Endodermal cell (in vitro differentiated cells): Measurements from ENCODE around the gene IGFBP4. TPM values are rescaled to one million over a fixed set of nuclear protein-coding genes. Genes with fewer than 3 reads are reported as not detected.

ENCODE experiments used
- DNase-seq: peaks from one replicate; pipeline ENCODE4 v3.0.0-alpha.2; 2017
- H3K27ac ChIP-seq: 2 replicates; pipeline ENCODE4 v1.5.1; 2013; ENCODE audit warnings: mild to moderate bottlenecking, low read depth, low read length, moderate library complexity
- H3K27me3 ChIP-seq: 2 replicates; pipeline ENCODE4 v1.6.1; 2013; ENCODE audit warnings: mild to moderate bottlenecking, low read length, moderate library complexity; ENCODE audit not compliant: insufficient read depth, control insufficient read depth, poor library complexity, severe bottlenecking
- H3K36me3 ChIP-seq: 2 replicates; pipeline ENCODE4 v1.7.0; 2013; ENCODE audit warnings: mild to moderate bottlenecking, low read length, moderate library complexity; ENCODE audit not compliant: control insufficient read depth, insufficient read depth
- H3K4me1 ChIP-seq: one replicate; pipeline ENCODE4 v1.7.0; 2013; ENCODE audit warnings: low read length; ENCODE audit not compliant: control insufficient read depth, insufficient read depth
- H3K4me3 ChIP-seq: 2 replicates; pipeline ENCODE4 v1.5.1; 2013; ENCODE audit warnings: mild to moderate bottlenecking, low read length, moderate library complexity
- H3K9ac ChIP-seq: 2 replicates; pipeline ENCODE4 v1.6.1; 2013; ENCODE audit warnings: mild to moderate bottlenecking, low read length, moderate library complexity; ENCODE audit not compliant: poor library complexity, severe bottlenecking; ENCODE audit errors: extremely low read depth
- H3K9me3 ChIP-seq: 2 replicates; pipeline ENCODE4 v1.6.1; 2013; ENCODE audit warnings: mild to moderate bottlenecking, low read length, moderate library complexity; ENCODE audit not compliant: control insufficient read depth
- H3K27ac Mint-ChIP-seq: 2 replicates; pipeline ENCODE4 v1.8.0; 2020; ENCODE audit warnings: mixed read lengths
- H3K27me3 Mint-ChIP-seq: 2 replicates; pipeline ENCODE4 v1.8.0; 2021; ENCODE audit warnings: mild to moderate bottlenecking, mixed read lengths; ENCODE audit not compliant: insufficient read depth
- H3K36me3 Mint-ChIP-seq: 2 replicates; pipeline ENCODE4 v1.8.0; 2020; ENCODE audit warnings: low read depth, mixed read lengths
- H3K4me1 Mint-ChIP-seq: 2 replicates; pipeline ENCODE4 v1.8.0; 2020; ENCODE audit warnings: mixed read lengths
- H3K4me3 Mint-ChIP-seq: 2 replicates; pipeline ENCODE4 v1.8.0; 2020; ENCODE audit warnings: mild to moderate bottlenecking, moderate library complexity, mixed read lengths
- H3K9me3 Mint-ChIP-seq: 2 replicates; pipeline ENCODE4 v1.8.0; 2020; ENCODE audit warnings: mild to moderate bottlenecking, mixed read lengths
- WGBS, 2 experiments: methylation state at CpG; one replicate each; pipeline versions ENCODE4 v1.1.5 to v1.1.7; 2013; ENCODE audit warnings: missing lambda C conversion rate in 2 of 2, mixed read lengths in 1 of 2; ENCODE audit not compliant: insufficient coverage in 1 of 2, insufficient read length in 1 of 2; 5-methylcytosine and 5-hydroxymethylcytosine counted together
- total RNA-seq, 2 donors: library from RNA; stranded (reverse); fragmentation: NEBNext Ultra II Directional in 1 of 2; extraction: Animal tissue kit (Norgen Biotek cat#: 25700) in 1 of 2; gene quantifications; 2 replicates in 1 of 2; 3 replicates in 1 of 2; pipeline ENCODE4 v1.2.1, GENCODE V29; 2021
- TF ChIP-seq, protein P1 (sequence below): fragments of 200-600 bp; sonication (generic); conservative IDR thresholded peaks from 2 replicates; pipeline ENCODE4 v1.5.0; 2021; ENCODE audit warnings: antibody characterized with exemption, mild to moderate bottlenecking

IGFBP4 gene
- total RNA-seq, 2 donors from 2014 or later = 58.3 to 69.0 TPM

DNA sequence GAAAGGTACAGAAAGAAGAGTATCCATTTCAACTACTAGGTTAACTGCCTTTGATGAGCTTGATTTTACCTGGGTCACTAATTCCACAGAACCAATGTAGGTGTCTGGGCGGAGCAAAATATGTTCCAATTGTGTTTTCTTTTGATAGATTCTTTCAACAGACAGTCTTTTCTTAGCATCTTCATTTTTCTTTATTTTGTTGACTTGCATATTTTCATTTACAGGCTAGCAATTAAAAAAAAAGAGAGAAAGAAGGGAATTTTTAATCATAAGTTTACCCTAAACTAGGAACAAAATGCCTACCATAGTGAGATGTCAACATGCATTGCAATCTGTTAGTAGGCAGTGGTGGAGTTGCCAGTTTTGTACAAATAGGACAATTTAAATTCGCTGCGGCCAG, 26.6 kb upstream of the IGFBP4 start:
- WGBS, 2 experiments = 0 to 40% methylated on average over 2 to 3 of the region's 3 CpGs
- Histone ChIP-seq H3K27ac (no peak overlapping the region), H3K4me3 (peak overlapping the region; percentile 88), H3K4me1 (peaks cover 5% of the 10 kb centered on the region), H3K9ac (peak overlapping the region; percentile 73), H3K27me3 (no peaks in the 10 kb centered on the region), H3K9me3 (no peaks in the 10 kb centered on the region), H3K36me3 (peaks cover 38% of the 10 kb centered on the region)
- H3K9me3 Mint-ChIP-seq = no peaks in the 10 kb centered on the region
- peaks cover 14% of the 10 kb centered on the region for H3K4me1 Mint-ChIP-seq
- no peak for DNase-seq
- peaks cover 23% of the 10 kb centered on the region for H3K36me3 Mint-ChIP-seq
- peak overlapping the region; percentile 95 for H3K4me3 Mint-ChIP-seq
- H3K27ac Mint-ChIP-seq = peak overlapping the region; percentile 97
- no peaks in the 10 kb centered on the region for H3K27me3 Mint-ChIP-seq
- TF ChIP-seq, protein P1, sequence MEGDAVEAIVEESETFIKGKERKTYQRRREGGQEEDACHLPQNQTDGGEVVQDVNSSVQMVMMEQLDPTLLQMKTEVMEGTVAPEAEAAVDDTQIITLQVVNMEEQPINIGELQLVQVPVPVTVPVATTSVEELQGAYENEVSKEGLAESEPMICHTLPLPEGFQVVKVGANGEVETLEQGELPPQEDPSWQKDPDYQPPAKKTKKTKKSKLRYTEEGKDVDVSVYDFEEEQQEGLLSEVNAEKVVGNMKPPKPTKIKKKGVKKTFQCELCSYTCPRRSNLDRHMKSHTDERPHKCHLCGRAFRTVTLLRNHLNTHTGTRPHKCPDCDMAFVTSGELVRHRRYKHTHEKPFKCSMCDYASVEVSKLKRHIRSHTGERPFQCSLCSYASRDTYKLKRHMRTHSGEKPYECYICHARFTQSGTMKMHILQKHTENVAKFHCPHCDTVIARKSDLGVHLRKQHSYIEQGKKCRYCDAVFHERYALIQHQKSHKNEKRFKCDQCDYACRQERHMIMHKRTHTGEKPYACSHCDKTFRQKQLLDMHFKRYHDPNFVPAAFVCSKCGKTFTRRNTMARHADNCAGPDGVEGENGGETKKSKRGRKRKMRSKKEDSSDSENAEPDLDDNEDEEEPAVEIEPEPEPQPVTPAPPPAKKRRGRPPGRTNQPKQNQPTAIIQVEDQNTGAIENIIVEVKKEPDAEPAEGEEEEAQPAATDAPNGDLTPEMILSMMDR = no peak

DNA sequence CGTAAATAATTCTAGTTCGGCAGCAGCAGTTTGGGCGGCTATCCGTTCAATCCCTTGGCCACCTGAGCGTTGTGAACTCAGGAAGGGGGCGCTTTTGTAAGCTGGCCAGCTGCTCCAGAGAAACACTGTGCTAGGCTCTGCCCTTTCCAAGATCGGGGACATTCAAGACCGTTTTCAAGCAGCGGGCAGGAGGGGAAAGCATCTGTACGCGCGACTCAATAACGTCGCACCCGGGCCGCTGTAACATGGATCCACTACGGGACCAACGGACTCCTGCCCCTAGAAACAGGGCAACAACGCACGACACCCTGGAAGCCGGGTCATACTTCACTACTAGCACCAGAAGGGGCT, 26.0 kb upstream of the IGFBP4 start:
- TF ChIP-seq, protein P1 = peak; percentile 51
- Histone ChIP-seq H3K27me3 (no peaks in the 10 kb centered on the region), H3K9me3 (no peaks in the 10 kb centered on the region), H3K27ac (peak overlapping the region; percentile 36), H3K4me1 (peaks cover 5% of the 10 kb centered on the region), H3K4me3 (peak overlapping the region; percentile 88), H3K9ac (peak overlapping the region; percentile 73), H3K36me3 (peaks cover 32% of the 10 kb centered on the region)
- Mint-ChIP-seq H3K36me3 (peaks cover 17% of the 10 kb centered on the region), H3K27ac (peak overlapping the region; percentile 97), H3K27me3 (no peaks in the 10 kb centered on the region), H3K4me3 (peak overlapping the region; percentile 95), H3K9me3 (no peaks in the 10 kb centered on the region), H3K4me1 (peaks cover 14% of the 10 kb centered on the region)
- WGBS, 2 experiments = 0% methylated on average over 17 to 21 of the region's 21 CpGs
- DNase-seq = peak; percentile 83

DNA sequence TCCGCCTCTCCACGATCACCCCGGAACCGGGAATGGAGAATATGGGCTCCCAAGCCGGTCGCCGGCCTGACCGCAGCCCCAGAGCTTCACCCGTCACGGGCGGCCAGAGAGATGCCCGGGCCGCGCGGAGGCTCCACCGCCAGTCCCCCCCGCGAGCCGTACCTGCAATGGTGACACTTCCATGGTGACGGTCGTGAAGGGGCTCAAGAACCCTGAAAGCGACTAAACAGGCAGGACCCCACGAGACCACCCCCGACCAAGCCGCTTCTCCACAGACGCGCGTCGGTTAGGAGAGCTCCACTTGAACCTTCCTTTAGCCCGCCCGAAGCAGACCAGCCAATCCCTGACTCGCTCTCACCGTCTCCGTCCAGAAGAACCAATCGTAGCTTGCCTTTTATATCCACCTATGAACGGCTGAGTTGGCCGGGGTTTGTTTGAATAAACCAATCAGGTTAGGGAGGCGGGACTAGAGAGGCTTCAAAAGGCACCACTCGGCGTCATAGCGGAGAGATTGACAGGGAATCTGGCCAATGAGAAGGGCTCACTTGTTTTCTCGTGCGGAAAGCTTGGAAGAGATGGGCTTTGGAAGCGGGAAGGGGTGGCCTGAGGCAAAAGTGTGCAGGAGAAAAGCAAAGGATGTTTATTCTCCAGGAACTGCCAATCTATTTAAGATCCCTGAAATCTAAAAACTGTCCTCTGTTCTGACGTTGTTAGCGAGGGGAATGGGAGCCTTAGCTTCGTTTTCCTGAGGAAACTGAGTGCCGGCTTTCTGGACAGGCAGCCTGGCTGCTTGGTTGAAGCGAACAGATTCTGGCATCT, 25.4 kb upstream of the IGFBP4 start, which contains the start of gene TOP2A:
TSS of gene TOP2A (minus strand) at position 288 of the 819 bp plus-strand sequence. CDS start at position 183, 105 bp downstream.
- DNase-seq = peak; percentile 100
- Histone ChIP-seq H3K9me3 (no peaks in the 10 kb centered on the region), H3K4me1 (peaks cover 5% of the 10 kb centered on the region), H3K4me3 (peak within 1 kb of the TSS; percentile 88), H3K9ac (peak within 1 kb of the TSS; percentile 73), H3K36me3 (peaks cover 26% of the 10 kb centered on the region), H3K27ac (peak within 1 kb of the TSS; percentile 57), H3K27me3 (no peaks in the 10 kb centered on the region)
- Mint-ChIP-seq H3K36me3 (peaks cover 13% of the 10 kb centered on the region), H3K4me1 (peaks cover 16% of the 10 kb centered on the region), H3K9me3 (no peaks in the 10 kb centered on the region), H3K27ac (peak within 1 kb of the TSS; percentile 97), H3K4me3 (peak within 1 kb of the TSS; percentile 95), H3K27me3 (no peaks in the 10 kb centered on the region)
- TF ChIP-seq, protein P1 = no peak
- 4 to 14% methylated on average over 19 to 49 of the region's 49 CpGs for WGBS, 2 experiments
